ENCODE data around the gene GALNT16.
"Not testable (repeated sequence)": the region's sequence is repeated elsewhere in the genome, so short reads cannot be mapped to it uniquely, and the experiment has no call there.

GALNT16 gene

GRCh38 chr14:69373104-69373503 is 113.1 kb downstream of the GALNT16 start:
- DNase-seq, result no peak

GRCh38 chr14:69374235-69374634 is 114.3 kb downstream of the GALNT16 start:
- no peak for DNase-seq

GRCh38 chr14:69375182-69375581 is 115.2 kb downstream of the GALNT16 start:
- no peak for DNase-seq

- no peak for DNase-seq
Measured at GRCh38 chr14:69375722-69376121, 115.8 kb downstream of the GALNT16 start.

- no peak for DNase-seq
Measured at GRCh38 chr14:69376439-69376838, 116.5 kb downstream of the GALNT16 start.

- DNase-seq, result no peak
Measured at GRCh38 chr14:69378274-69378673, 118.3 kb downstream of the GALNT16 start.

- no peak for DNase-seq
Measured at GRCh38 chr14:69387311-69387710, 127.4 kb downstream of the GALNT16 start.

- not testable (repeated sequence) for DNase-seq
Measured at GRCh38 chr14:69391400-69391799, 131.4 kb downstream of the GALNT16 start.

GRCh38 chr14:69392481-69392880 is 132.5 kb downstream of the GALNT16 start:
- no peak for DNase-seq

GRCh38 chr14:69395929-69396328 is 136.0 kb downstream of the GALNT16 start:
- no peak for DNase-seq

- DNase-seq, result peak; percentile 97 to 99
Measured at GRCh38 chr14:69398053-69398817, 138.3 kb downstream of the GALNT16 start, which contains the start of the genes ERH and SLC39A9. TSS of gene ERH (minus strand) at chr14:69398299. CDS start at chr14:69398233, 66 bp downstream. TSS of gene SLC39A9 (plus strand) at chr14:69398692. CDS start at chr14:69399370, 678 bp downstream.

GRCh38 chr14:69398818-69399210 is 138.9 kb downstream of the GALNT16 start:
- no peak for DNase-seq

- DNase-seq, result no peak
Measured at GRCh38 chr14:69399750-69400149, 139.8 kb downstream of the GALNT16 start.

GRCh38 chr14:69400154-69400553 is 140.2 kb downstream of the GALNT16 start:
- no peak for DNase-seq

- DNase-seq, result no peak
Measured at GRCh38 chr14:69401841-69402240, 141.9 kb downstream of the GALNT16 start.

GRCh38 chr14:69404478-69404877 is 144.5 kb downstream of the GALNT16 start:
- DNase-seq, result no peak

GRCh38 chr14:69404883-69405282 is 144.9 kb downstream of the GALNT16 start:
- DNase-seq, result no peak

- no peak for DNase-seq
Measured at GRCh38 chr14:69405762-69406161, 145.8 kb downstream of the GALNT16 start.

Data from NCI-H446 (cell line).